GM18511 (cell line): ENCODE data around the gene MYEOV.

ENCODE experiments used
- ATAC-seq: cut with Tn5 transposase; IDR thresholded peaks from one replicate; pipeline ENCODE4 v1.9.1; 2021; ENCODE audit warnings: mild to moderate bottlenecking, moderate library complexity; ENCODE audit not compliant: unreplicated experiment

Gene MYEOV

DNA sequence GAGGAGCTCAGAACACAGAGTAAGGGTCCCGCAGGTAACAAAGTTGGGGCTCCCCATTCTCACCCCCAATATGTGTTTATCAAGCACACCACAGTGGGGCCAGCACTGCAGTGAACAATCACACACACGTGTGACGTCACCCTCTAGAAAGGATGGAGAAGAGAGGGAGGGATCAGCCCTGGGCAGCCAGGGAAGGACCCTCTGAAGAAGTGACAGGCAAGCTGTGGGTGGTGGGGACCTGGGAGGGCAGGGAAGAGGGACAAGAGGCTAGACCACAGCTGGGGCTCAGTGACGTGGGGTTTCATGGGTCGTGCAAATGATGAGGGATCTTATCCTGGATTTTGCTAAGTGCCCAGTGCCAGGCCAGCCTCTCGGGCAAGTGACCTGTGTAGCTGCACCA, 28.7 kb upstream of the MYEOV start:
- ATAC-seq: no peak

DNA sequence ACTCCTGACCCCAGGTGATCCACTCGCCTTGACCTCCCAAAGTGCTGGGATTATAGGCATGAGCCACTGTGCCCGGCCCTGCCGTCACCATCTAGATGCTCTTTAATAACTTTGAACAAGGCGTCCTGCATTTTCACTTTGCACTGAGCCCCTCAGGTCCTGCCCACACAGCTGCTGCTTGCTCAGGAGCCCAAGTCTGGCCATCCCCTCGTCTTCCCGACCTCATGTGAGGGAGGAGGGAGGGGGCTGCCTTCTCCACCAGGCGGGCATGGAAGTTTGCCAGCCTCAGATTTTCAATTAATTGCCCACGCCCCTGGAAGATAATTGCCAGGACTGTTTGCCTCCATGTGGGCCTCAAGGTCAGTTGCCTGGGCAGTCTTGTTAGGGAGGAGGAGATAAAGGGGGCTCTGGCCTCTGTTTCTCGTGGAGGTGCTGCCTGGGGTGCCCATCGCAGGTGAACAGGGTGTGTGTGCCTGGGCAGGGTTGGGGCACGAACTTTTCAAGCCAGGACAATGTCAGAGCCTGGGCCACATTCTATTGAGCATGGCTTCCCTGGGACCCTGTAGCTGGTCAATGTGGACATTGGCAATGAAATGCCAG, 27.9 kb upstream of the MYEOV start:
- ATAC-seq: no peak

DNA sequence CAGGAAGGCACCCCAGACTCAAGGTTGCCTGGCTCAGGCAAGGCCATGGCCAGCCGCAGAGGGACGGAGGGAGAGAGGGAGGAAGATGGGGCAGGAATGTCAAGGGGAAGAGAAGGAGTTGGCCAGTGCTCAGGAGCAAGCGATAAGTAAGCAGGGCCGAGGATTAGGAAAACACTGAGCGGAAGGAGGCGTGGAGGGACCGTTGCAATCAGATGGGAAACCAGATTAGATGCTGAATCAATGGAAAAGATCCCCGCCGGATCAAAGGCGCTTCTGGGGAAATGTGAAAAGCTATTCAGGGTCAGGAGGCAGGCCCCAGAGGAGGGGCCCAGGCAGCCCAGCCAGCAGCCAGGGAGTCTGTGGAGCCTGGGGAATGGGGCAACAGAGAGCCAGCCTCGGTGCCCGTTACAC, 26.6 kb upstream of the MYEOV start:
- no peak for ATAC-seq

DNA sequence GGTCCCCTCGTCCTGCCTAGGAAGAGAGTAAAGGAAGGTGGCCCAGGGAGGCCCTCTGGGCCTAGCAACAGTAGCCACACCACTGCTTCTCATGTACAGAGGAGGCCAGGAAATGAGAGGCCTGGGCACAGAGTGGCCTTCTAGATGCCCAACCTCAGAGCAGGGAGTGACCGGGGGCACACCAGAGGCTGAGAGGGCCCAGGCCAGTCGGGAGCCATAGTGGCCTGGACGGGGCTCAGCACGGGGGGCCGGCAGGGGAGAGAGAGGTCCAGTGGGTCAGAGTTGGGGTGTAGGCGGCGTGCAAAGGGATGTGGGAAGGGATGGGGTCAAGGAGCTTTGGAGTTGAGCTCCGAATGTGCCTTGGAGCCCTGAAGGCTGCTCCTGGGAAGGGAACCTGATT, 25.0 kb upstream of the MYEOV start:
- no peak for ATAC-seq

DNA sequence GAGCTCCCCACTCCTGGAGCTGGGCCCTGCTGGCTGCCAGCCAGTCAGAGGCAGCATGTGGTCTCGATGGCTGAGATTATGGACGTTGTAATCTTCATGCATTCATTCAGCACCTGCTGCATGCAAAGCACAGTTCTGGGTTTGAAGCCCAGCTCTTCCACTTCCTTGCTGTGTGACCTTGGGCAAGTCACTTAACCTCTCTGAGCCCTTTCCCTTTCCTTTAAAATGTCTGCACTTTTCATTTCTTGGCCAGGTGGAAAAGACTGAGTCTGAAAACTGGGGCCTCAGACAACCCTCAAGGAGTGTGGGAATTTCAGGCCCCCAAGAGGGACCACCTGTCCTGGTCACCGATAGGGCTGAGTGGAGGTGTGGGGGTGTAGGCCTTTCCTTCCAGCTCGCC, 24.6 kb upstream of the MYEOV start:
- ATAC-seq: no peak

DNA sequence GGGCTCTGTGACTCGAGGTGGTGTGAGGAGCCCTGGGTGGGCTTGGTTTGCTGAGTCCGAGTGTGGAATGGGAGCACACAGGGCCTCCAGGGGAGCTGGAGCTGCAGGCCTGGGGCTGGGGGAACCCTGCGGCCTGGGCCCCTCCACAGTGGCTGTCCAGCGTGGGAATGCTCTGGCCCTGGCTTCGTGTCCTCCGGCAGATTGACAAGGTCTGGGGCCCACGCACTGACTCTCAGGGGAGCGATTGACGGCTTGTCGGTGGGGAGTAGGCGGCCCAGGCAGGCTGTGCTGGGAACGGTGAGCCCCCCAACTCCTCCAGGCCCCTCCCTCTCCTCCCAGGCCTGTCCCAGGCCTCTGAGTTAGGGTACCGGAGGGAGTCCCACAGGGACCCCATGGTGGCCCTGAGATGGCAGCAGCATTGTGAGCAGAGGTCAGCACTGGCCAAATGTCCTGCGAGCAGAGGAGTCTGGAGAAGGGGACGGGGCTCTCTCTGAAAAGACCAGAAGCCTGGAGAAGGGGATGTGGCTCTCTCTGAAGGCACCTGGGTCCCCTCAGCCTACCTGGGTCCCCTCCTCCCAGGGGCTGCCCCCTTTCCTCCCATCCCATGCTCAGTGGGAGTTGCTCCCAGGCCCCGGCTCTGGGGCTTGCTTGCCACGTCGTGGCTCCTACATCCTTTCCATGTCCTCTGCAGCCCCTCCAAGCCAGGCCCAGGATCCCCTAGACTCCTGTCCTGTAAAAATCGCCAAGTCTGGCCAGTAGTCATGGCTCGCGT, 23.8 kb upstream of the MYEOV start:
- no peak for ATAC-seq

DNA sequence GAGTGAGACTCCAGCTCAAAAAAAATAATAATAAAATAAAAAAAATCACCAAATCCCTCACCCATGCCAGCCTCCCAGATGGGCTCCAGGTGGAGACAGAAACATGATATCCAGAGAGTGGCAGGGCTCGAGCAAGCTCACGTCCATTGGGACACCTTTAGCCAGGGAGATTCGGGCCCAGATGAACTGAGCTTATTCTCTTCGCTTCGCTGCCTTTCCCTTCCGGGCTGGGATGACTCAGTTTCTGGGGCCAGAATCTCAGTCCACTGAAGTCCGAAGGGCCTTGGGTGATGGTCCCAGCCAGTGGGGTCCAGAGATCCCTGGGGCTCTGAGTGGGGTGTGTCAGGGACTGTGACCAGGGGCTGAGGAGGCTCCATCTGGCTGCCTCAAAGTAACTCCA, 23.0 kb upstream of the MYEOV start:
- ATAC-seq: no peak

DNA sequence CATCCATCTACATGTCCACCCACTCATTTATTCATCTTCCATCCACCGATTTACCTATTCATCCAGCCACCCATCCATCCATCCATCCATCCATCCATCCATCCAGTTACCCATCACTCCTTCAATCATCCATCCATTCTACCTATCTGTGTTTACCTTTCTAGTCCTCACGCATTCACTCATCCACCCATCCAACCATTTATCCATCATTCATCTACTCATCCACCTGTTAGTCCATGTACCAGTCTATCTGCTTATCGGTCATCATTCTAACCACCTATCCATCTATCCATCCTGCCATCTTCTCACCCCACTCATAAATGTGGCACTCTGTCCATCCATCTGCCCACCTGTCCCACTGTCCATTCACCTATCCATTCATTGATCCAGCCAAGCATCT, 21.9 kb upstream of the MYEOV start:
- ATAC-seq: no peak

DNA sequence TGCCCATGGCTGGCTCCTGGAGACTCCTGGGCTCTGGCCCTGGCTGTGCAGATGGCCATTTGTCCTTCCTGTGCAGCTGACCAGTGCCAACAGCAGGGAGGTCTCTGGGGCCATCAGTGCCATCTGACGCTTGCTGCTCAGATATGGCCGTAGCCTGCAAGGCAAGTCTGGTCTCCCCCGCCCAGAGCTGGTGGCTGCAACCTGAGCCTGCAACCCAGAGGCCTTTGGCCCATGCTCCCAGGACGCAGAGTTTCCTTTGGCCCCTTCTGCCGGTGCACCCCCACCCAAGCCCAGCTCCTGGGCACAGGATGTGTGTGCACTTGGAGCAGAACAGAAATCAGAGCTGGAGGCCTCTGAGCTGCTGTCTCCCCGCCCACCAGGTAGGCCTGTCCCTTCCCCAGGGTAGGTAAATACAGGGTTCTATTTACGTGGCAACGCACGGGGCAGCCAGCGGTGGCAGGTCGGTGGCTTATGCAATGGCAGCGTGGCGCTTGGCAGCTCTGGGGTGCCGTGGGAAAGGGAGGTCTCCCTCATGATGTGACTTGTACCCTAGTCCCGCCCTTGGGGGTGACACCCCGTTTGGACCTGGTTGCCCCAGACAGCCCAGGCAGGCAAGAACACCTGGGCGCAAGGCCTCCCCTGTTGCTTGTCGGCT, 21.0 kb upstream of the MYEOV start:
- ATAC-seq: no peak

DNA sequence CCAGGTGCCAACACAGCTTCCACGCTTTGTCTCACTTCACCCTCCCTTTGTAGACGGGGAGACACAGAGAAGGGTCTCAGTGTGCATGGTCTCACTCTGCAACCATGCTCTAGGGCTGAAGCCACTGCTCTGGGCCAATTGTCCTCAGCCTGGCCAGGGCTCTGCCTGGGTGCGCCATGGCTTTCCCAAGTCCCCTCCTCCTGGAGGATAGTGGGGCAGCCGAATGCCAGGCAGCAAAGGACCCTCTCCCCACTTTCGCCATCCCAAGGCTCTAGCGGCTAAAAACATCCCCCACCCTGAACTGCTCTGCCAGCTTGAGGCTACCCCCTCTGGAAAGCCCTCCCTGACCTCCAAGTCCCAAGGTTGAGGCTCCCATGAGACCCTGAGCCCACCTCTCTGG, 20.4 kb upstream of the MYEOV start:
- no peak for ATAC-seq

DNA sequence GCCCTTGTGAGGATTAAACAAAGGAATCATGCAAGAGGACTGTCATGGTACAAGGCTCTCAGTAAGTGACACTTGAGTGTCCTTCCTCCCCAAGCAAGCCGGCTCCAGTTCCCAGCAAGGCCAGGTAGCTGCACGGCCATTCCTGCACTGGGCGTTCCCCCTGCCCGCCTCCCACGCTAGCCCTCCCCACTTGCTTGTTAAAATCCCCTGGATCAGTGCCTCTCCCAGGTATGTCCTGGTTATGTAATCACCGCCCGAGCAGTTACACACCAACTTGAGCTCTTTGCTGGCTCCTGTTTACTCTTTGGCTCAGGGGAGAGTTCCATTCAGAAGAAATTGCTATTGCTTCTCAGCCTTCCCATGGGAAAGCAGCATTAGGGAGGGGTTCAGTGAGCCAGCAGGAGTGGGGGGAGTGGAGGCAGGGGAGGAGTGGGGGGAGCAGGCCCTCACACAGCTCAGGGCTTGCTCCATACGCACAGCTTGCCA, 19.4 kb upstream of the MYEOV start:
- ATAC-seq: no peak

DNA sequence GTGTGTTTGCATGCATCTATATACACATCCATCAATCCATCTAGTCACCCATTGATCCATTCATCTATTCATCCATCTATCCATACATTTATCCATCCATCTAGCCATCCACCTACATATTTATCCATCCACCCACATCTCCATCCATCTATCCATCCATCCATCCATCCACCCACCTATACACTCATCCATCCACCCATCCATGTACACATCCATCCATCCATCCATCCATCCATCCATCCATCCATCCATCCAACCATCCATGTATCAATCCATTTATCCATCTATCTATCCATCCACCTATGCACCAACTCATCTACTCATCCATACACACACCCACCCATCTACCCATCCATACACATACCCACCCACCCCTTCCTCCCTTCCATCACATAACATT, 18.8 kb upstream of the MYEOV start:
- no peak for ATAC-seq

DNA sequence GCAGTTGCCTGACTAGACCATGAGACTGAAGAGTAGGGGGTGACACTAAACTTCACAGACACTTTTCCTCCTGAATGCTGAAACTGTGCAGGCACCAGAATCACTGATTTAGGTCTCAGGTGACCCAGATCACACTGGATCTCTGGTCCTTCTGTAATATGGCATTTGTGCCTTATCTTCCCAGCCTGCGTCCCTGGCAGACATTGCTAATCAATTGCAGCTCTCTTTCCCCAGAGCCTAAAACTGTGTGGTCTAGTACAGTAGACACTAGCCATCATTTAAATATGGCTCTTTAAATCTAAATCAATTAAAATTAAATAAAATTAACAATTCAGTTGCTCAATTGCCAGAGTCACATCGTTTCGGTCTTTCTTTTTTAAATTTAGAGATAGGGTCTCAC, 17.8 kb upstream of the MYEOV start:
- ATAC-seq: no peak

DNA sequence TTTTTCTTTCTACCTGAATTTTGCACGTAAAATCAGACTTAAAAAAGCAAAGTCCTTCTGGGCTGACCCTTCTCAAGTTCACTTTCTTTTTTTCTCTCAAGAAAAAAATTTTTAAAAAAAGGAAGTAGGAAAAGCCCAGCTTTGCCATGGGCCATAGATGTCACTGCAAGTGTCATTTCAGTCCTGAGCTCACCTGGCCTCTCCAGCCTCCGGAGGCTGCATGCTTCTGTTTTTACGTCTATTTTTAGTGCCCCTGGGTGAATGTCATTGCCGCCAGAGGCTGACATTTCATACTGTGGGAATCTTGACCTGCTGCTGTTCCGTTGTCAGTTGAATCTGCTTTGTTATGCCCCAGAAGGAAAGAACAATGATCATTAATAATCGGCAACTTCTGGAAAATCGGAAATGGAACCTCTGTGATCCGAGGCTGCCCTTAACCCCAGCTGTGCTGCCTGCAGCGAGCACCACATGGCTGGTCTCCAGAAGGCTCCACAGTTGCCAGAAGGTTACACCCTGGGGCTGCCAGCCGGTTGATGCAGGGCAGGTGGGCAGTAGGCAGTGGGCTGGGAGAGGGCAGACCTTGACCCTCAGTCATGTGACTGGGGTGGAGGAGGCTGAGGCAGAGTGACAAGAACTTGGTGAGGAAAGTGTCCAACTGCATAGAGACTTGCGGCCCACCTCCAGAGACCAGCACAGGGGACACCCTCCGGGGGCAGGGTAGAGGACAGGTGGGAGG, 16.7 kb upstream of the MYEOV start:
- no peak for ATAC-seq

DNA sequence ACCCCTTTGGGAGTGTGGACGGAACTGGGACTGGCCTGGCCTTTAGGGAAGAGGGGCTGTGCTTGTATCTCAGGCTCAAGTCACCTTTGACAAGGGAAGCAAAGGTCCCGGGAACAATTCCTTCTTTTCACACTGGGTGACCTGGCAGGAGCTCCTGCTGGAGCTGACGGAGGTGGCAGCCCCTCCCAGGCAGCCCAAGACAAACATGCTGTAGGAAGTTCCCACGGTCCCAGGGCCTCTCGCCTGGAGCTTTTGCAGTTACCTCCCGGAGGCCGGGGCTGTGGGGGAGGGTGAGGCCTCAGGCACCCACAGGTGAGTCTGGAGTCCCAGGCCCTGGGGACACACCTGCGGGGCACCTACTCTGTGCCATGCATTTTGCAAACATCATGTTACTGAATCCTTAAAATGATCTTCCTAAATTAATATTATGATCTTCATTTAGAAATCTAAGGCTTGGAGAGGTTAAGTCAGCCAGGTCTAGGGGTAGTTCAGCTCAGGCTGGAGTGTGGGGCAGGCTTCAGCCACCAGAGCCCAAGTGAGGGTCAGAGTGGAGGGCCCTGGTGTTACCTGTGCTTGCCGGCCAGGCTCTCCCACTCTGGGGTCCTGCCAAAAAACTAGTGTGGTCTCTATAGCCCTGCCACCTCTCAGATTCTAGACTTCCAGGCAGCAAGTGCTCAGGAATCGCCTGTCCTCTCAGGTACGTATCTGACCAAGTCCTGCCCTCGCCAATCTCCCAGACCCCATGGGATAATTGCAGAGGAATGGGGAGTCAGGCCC, 15.7 kb upstream of the MYEOV start:
- no peak for ATAC-seq

DNA sequence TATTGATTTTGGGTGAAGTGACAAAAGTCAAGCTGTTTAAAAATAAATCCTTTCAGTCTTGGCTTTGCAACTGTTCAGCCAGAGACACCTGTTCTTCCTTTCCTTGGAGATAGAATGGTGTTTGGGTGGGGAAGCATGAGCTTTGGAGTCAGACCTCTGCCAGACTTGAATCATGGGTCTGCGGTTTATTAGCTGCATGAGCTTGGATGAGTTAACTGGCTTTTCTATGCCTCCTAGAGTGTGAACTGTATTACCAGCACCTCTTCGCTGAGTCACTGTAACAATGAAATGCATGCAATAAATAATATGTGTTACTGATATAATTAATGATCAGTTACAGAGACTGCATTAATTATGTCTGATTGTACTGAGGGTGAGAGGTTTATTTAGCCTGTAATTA, 13.5 kb upstream of the MYEOV start:
- no peak for ATAC-seq

DNA sequence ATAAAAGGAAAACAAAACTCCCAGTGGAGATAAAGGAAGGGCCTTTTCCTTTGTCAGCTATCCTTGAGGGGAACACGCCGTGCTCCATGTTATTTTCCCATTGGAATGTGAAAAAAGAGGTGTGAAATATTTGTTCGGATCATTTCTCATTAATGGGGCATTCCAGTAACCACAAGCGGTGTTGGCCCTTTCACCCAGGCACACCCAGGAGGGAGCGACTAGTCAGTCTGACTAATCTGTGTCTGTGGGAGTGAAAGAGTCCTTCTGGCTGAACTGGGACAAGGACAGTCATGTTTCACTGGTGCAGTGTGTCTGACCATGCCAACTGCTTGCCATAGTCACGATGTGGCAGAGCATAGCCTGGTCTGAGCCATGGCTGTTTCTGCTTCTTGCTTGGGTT, 13.0 kb upstream of the MYEOV start:
- ATAC-seq: no peak

DNA sequence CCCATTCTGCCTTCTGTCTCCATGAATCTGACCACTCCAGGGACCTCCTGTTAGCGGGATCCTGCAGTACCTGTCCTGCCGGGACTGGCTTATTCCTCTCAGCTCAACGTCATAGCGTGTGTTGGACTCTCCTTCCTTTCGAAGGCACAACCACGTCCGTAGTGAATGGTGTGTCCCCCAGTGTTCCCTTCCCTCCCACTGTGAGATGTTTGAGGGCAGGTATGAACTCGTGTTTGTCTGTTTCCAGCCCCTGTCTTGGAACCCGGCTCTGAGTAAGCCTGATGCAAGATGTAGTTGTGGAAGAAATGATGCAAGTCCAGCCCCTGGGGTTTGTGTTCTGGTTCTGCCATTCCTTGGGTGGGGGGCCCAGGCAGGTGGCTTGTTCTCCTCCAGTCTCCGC, 10.5 kb upstream of the MYEOV start:
- no peak for ATAC-seq

DNA sequence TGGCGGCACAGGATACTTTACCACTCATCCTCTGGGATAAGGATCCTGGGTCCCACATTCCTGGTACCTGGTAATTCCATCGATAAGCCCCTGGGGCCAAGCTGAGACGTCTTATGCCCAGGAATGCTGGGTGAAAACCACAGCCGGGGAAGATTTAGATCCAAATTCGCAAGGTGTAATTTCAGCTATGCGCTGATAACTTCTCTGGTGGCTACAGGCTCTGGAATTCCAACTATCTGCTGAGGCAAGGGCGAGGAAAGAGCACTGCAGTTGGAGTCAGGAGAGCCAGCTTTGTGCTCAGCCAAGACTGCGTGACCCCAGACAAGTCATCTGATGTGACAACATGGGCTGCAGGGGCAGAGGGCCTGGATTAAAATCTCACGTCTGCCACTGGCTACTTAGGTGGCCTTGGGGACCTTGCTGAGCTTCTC, 9.9 kb upstream of the MYEOV start:
- ATAC-seq: no peak

DNA sequence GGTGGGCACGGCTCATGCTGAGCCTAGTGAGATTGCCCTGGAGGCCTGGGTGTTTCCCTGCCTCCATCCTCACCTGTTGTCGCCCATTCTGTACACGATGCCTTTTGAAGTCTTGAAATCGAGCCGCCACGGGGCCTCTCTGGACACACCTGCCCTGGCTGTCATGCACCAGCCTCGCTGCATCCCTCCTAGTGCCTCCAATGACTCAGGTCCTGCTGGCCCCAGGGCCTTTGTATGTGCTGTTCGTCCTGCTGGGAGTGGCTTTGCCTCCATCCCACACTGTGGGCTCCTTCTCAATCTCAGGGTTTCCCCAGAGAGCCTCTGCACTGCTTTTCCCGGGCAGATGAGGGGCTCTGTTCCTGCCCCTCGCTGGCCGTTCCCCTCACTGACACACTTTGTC, 8.9 kb upstream of the MYEOV start:
- ATAC-seq: no peak

DNA sequence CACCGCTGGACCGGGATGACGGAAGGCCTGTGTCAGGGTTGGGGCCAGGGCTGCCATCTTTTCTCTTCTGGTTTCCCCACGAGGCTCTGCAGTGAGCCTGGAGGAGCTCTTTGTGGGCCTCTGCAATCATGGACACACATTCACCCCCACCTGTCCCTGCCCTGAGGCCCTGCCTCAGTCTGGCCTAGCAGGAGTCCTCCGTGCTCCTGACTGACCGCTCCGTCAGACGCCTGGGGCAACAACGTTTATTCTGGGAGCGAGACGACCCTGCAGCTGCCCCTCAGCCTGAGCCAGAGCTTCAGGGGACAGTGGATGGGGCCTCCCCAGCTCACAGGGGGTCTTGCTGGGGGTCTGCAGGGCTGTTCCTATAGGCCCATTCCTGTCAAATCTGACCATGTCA, 8.2 kb upstream of the MYEOV start:
- ATAC-seq: no peak
